HG03097 (cell line): ENCODE results near the gene EPB41L5.
"Not testable (repeated sequence)": the region's sequence is repeated elsewhere in the genome, so short reads cannot be mapped to it uniquely, and the experiment has no call there.

Experiments
- ATAC-seq: cut with Tn5 transposase; IDR thresholded peaks from one replicate; pipeline ENCODE4 v1.9.1; 2021; ENCODE audit not compliant: unreplicated experiment, low FRiP score

EPB41L5 gene

DNA sequence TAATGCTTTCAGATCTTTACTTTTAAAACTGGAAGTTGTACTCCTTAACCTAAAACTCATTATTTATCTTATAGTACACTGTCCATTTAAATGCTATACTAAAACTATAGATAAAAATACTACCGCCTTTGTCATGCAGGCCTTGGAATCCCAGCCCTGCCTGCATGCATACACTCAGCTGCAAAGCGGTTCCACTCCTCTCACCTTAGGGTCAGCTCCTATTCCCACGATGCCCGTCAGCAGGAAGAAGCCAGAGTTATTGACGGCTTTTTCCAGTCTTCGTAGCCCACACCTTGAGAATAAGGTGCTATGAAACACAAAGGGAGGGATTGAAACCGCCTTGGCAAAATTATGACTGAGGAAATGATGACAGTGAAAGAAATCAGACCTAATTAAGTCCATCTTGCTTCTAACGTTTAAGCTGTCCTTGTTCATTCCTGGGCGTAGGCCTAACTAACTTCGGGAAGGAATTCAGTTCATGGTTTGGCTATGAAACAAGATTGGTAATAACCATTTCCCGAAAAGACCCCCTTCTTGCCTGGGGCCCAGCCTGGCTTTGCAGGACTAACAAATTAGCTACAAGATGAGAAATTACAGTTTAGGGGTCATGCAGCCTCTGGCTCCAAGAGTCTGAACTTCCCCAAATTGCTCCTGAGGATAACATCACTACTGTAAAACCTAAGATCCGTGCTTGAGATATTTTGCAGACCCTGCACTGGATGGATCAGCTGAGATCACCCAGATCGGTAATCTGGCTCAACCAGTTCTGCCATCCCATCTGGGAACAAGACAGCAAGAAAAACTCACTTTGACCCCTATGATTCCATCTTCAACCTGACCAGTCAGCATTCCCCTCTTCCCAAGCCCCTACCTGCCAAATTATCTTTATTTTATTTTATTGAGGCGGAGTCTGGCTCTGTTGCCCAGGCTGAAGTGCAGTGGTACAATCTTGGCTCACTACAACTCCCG, 17.1 kb downstream of the EPB41L5 start:
- ATAC-seq = no peak

DNA sequence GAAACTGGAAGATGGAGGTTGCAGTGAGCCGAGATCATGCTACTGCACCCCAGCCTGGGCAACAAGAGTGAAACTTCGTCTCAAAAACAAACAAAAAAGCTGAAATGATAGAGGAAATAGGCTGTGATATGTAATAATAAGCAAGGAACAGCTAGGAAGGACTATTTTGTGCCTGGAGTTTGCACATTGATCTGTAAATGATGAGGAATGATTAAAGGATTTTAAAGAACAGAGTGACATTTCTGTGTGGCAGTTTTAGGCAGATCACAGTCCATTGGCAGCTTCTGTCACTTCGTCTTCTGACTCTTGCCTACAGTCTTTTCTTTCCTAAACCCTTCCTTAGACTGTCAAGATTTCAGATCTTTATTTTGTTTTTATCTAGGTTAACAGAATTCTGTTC, 19.4 kb downstream of the EPB41L5 start:
- no peak for ATAC-seq

GRCh38 chr2:120034027-120034426, 21.1 kb downstream of the EPB41L5 start:
- ATAC-seq = no peak

GRCh38 chr2:120034621-120035020, 21.7 kb downstream of the EPB41L5 start:
- ATAC-seq = no peak

- no peak for ATAC-seq
These were observed 23.3 kb downstream of the EPB41L5 start for GRCh38 chr2:120036145-120036544.

- no peak for ATAC-seq
These were observed 25.2 kb downstream of the EPB41L5 start for GRCh38 chr2:120037995-120038541.

DNA sequence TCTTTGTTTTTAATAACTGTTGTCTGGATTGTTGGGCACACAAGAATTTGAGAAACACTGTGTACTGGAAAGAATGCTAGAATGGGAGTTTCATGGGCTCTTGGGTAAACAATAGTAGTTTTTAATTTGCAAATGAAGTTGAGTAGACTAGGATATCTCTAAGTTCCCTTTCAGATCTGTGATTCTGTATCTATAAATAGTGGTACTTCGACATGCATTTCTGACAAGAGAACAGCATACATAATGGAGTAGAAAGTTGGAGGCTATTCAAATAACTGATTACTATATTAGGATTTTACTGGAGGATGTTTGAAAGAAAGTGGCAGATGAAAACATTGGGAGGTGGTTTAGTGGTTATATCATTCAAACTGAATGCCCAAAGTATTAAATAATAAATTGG, 29.5 kb downstream of the EPB41L5 start:
- no peak for ATAC-seq

- ATAC-seq = no peak
These were observed 31.5 kb downstream of the EPB41L5 start for GRCh38 chr2:120044336-120044735.

DNA sequence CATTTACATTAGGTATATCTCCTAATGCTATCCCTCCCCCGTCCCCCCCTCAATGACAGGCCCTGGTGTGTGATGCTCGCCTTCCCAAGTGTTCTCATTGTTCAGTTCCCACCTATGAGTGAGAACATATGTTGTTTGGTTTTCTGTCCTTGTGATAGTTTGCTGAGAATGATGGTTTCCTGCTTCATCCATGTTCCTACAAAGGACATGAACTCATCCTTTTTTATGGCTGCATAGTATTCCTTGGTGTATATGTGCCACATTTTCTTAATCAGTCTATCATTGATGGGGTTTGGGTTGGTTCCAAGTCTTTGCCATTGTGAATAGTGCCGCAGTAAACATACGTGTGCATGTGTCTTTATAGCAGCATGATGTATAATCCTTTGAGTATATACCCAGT, 32.9 kb downstream of the EPB41L5 start:
- ATAC-seq = not testable (repeated sequence)

GRCh38 chr2:120046252-120046651, 33.4 kb downstream of the EPB41L5 start:
- ATAC-seq = not testable (repeated sequence)

DNA sequence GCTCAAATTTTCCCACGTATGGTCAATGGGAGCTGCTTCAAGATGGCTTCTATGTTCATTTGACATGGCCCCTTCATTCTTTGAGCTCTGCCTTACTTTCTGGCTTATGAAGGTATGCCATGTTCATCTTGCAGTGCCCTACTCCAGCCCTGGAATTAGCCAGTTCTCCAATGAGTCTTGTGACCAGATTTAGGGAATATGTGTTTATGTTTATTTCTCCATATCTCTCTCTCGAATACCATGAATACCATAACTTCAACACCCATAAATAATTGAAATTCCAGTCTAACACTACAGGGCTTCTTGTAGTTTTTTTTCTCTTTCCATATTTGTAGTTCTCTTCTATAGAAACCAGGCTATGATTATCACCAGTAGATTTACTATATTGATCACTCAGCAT, 39.7 kb downstream of the EPB41L5 start:
- no peak for ATAC-seq

DNA sequence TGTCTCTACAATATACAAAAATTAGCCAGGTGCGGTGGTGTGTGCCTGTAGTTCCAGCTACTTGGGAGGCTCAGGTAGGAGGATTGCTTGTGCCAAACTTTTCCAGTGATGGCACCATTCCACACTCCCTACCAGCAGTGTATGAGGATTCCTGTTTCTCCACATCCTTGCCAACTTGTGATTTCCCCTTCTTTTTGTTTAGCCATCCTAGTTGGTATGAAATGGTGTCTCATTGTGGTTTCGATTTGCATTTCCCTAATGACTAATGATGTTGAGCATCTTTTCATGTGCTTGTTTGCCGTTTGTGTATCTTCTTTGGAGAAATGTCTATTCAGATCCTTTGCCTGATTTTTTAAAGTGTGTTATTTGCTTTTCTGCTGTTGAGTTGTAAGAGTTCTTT, 41.0 kb downstream of the EPB41L5 start:
- ATAC-seq = no peak

- ATAC-seq = no peak
These were observed 46.6 kb downstream of the EPB41L5 start for GRCh38 chr2:120059483-120059882.

- ATAC-seq = no peak
These were observed 47.3 kb downstream of the EPB41L5 start for GRCh38 chr2:120060088-120060623.

DNA sequence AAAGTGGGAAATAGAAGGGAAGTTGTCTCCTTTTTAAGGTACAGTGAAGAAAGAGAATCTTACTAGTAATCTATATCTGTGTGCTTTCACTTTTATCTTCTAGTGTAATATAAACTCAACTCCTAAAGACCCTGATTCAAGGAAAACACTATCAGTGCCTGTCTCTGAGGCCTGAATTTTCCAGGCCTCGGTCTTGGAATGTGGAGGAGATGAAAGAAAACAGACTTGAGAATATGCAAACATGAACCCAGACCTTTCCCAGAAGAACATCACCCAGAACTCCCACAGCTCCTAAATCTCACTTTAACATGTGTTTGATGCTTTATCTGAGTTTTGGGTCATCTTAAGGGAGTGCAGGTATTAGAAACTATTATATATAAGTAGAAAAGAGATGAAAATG, 51.8 kb downstream of the EPB41L5 start:
- no peak for ATAC-seq

DNA sequence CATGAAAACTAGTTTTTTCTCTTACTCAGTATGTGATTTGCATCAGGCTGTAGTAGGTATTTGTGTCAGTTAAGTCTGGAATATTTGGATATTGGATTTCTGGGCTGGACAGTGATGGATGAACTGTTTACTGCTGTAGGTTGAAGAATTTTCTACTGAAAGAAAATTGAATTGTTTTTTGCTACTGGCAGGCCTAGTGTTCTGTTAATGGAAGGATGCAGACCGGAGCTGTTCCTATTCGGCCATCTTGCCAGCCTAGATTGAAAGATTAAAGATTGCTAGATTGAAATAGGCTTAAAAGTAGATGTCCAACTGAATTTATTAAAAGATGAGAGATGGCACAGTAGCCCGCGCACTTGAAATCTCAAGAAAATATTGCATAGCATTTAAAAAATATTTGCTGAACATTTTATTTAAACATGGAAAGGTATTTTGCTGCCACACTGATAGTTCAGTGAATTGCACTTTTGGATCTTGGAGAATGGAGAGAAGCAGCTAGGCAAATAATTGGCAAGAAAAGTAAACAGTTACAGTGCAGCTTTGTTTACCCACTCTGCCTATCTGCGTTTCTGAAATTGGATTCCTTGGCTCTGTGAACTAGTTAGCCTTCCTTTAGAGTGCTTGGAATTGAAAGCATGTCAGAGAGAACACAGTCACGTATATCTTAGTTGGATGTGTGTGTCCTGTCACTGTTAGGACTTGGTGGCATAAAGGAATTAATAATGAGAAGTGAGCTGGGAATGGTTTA, 54.1 kb downstream of the EPB41L5 start:
- no peak for ATAC-seq

GRCh38 chr2:120068040-120068658, 55.3 kb downstream of the EPB41L5 start:
- ATAC-seq = not testable (repeated sequence)

DNA sequence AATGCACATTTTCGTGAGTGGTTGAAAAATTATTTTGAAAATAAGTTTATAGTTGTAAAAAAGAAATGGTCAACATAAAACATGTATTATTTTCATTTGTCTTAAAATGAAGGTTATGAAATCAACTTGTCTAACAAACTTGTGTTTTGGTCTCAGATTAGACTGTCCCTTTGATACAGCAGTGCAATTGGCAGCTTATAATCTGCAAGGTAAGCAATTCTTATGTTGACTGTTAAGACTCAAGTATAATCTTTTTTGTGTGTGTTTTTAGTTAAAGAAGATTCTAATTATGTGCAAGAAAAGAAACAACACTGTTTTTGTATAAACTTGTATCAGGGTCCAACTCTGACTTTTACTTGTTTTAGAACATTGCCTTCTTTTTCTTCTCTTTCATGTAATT, 62.7 kb downstream of the EPB41L5 start:
- ATAC-seq = no peak

GRCh38 chr2:120077896-120078295, 65.0 kb downstream of the EPB41L5 start:
- ATAC-seq = no peak

DNA sequence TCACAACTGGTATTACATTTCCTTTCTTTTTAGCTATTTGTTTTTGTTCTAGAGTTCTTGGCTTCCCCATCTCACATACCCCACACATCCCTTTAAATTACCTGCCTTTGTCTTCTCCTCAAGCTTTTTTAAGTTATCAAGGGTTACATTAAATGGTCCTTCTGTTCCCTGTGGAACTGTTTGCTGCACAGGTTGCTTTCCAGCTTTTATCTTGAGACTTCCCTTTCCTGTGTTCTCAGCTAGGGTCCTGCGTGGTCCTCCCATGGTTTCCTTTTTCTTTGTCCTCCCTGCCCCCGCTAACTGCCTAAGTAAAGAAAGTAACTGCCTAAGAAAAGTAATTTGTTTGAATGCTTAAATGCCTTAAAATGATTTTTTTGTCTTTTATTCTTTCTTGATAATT, 66.8 kb downstream of the EPB41L5 start:
- no peak for ATAC-seq

DNA sequence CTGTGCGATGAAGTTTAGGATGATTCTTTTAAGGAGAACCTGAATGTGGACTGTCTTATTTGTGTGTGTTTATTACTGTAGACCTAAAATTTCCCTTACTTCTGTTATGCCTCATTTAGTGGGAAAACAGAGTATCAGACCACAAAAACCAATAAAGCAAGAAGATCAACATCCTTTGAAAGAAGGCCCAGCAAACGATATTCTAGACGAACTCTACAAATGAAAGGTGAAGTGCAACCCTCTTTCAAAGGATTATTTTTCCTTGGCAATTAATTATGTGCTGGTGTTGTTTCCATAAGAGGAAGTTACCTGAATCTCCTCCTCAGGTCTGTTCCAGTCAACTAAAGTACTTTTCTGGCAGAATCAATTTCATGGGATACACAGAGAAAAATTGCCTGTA, 78.6 kb downstream of the EPB41L5 start:
- ATAC-seq = no peak
